Progenitor cell of endocrine pancreas (in vitro differentiated cells): ENCODE data around the gene NBAS. TPM values are rescaled to one million over a fixed set of nuclear protein-coding genes. Genes with fewer than 3 reads are reported as not detected.
"Not testable (repeated sequence)": the region's sequence is repeated elsewhere in the genome, so short reads cannot be mapped to it uniquely, and the experiment has no call there.

Experiments used
- DNase-seq: peaks from one replicate; pipeline ENCODE4 v3.0.0; 2021; ENCODE audit warnings: low spot score; ENCODE audit not compliant: unreplicated experiment
- H3K27ac Mint-ChIP-seq: 2 replicates; pipeline ENCODE4 v1.8.0; 2021; ENCODE audit warnings: mild to moderate bottlenecking, moderate library complexity, mixed read lengths
- H3K27me3 Mint-ChIP-seq: 2 replicates; pipeline ENCODE4 v1.8.0; 2021; ENCODE audit warnings: mixed read lengths
- H3K36me3 Mint-ChIP-seq: 2 replicates; pipeline ENCODE4 v1.8.0; 2022; ENCODE audit warnings: mixed read lengths; ENCODE audit not compliant: insufficient read depth
- H3K4me1 Mint-ChIP-seq: 2 replicates; pipeline ENCODE4 v1.8.0; 2021; ENCODE audit warnings: low read depth, mixed read lengths
- H3K4me3 Mint-ChIP-seq: 2 replicates; pipeline ENCODE4 v1.8.0; 2021; ENCODE audit warnings: low read depth, mild to moderate bottlenecking, moderate library complexity, mixed read lengths
- H3K9me3 Mint-ChIP-seq: 2 replicates; pipeline ENCODE4 v1.8.0; 2021; ENCODE audit warnings: low read depth, mixed read lengths
- total RNA-seq: library from RNA; stranded (reverse); gene quantifications from 2 replicates; pipeline ENCODE4 v1.2.1, GENCODE V29; 2021
- TF ChIP-seq, protein P1 (sequence below): fragments of 200-600 bp; sonication (generic); IDR thresholded peaks from one replicate; pipeline ENCODE4 v1.5.0; 2021; ENCODE audit warnings: antibody characterized with exemption, mild to moderate bottlenecking; ENCODE audit not compliant: unreplicated experiment

The NBAS gene
- total RNA-seq, 1 donor from 2014 or later: 63.0 TPM

DNA sequence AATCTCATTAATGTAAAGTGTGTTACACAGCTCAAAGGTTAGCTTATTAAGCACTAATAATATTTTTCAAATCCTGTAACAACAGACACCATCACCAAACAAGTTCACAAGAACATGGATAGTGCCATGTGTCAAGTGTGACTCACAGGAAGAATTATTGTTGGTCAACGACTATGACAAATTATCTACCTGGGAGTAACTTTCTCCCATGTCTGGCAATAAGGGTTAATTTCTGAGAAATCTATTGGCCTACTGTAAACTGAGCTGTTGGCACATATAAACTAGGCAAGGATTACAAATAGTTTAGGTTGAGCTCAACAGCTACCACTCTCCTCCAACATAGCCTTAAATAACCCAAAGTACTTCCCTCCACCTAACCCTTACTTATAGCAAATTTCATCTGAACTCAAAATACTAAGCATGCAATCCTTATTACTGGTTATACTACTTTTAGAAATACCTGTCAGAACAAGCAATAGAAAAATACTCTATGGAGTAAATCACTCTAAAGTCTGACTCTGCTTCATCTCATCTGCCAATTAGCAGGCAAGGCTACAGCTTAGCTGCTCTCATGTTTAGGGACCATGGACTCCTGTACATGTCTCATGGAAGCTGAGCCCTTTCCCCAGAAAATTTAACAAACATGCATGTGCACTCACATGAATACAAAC is 223.0 kb downstream of the NBAS start:
- Mint-ChIP-seq H3K27me3 (no peaks in the 10 kb centered on the region), H3K4me3 (no peak overlapping the region), H3K9me3 (no peaks in the 10 kb centered on the region), H3K27ac (peak overlapping the region; percentile 42), H3K4me1 (no peaks in the 10 kb centered on the region), H3K36me3 (peaks cover 10% of the 10 kb centered on the region)
- TF ChIP-seq, protein P1, sequence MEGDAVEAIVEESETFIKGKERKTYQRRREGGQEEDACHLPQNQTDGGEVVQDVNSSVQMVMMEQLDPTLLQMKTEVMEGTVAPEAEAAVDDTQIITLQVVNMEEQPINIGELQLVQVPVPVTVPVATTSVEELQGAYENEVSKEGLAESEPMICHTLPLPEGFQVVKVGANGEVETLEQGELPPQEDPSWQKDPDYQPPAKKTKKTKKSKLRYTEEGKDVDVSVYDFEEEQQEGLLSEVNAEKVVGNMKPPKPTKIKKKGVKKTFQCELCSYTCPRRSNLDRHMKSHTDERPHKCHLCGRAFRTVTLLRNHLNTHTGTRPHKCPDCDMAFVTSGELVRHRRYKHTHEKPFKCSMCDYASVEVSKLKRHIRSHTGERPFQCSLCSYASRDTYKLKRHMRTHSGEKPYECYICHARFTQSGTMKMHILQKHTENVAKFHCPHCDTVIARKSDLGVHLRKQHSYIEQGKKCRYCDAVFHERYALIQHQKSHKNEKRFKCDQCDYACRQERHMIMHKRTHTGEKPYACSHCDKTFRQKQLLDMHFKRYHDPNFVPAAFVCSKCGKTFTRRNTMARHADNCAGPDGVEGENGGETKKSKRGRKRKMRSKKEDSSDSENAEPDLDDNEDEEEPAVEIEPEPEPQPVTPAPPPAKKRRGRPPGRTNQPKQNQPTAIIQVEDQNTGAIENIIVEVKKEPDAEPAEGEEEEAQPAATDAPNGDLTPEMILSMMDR: no peak
- no peak for DNase-seq

DNA sequence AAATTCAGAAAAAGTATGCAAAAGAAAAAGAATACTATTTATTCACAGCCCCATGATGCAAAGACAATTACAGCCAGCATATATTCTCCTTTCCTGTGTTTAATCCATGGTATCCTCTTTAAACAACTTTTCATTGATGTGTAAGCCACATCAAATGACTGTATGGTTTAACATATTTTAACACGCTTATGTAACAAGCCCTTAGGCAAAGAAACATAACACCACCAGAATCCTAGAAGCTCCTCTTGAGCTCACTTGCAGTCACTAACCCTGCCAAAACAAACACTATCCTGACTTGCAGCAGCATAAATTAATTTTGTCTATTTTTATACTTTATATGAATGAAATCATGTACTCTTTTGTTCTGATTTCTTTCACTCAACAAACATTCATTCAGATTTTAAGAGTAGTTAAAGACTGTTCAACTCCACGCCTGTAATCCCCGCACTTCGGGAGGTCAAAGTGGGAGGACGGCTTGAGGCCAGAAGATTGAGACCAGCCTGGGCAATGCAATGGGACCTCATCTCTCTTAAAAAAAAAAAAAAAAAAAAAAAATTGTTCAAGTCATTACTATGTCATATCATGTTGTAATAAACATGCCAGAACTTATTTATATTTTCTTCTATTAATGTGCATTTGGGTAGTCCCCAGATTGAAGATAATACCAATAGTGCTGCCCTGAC is 226.3 kb downstream of the NBAS start:
- TF ChIP-seq, protein P1: no peak
- no peak overlapping the region for H3K27ac Mint-ChIP-seq
- H3K36me3 Mint-ChIP-seq: peaks cover 11% of the 10 kb centered on the region
- H3K27me3 Mint-ChIP-seq: no peaks in the 10 kb centered on the region
- H3K4me3 Mint-ChIP-seq: no peak overlapping the region
- peaks cover 2% of the 10 kb centered on the region for H3K9me3 Mint-ChIP-seq
- H3K4me1 Mint-ChIP-seq: peaks cover 2% of the 10 kb centered on the region
- DNase-seq: no peak

DNA sequence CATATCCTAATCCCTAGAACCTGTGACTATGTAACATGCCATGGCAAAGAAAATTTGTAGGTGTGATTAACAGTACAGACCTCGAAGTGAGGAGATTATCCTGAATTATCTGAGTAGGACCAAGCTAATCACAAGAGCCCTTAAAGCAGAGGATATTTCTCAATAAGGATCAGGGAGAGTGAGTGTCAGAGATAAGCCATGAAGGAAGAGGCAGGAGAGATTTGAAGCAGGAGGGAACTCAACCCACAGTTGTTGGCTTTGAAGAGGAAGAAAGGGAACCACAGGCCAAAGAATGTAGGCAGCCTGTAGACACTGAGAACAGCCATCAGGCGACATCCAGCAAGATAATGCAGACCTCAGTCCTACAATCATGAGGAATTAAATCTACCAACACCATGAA is 229.3 kb downstream of the NBAS start:
- Mint-ChIP-seq H3K4me1 (peaks cover 2% of the 10 kb centered on the region), H3K36me3 (peaks cover 11% of the 10 kb centered on the region), H3K27me3 (no peaks in the 10 kb centered on the region), H3K27ac (no peak overlapping the region), H3K9me3 (peaks cover 2% of the 10 kb centered on the region), H3K4me3 (no peak overlapping the region)
- TF ChIP-seq, protein P1: no peak
- no peak for DNase-seq

DNA sequence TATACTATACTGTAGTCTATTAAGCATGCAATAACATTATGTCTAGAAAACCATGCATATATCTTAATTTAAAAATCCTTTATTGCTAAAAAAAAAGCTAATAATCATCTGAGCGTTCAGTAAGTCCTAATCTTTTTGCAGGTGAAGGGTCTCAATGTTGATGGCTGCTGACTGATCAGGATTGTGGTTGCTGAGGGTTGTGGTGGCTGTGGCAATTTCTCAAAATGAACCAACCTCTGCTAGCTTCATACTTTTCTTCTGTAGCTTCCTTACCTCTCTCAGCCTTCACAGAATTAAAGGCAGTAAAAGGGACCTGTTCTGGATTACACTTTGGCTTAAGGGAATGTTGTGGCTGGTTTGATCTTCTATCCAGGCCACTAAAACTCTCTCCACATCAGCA is 235.8 kb downstream of the NBAS start:
- peaks cover 8% of the 10 kb centered on the region for H3K9me3 Mint-ChIP-seq
- H3K4me3 Mint-ChIP-seq: no peak overlapping the region

DNA sequence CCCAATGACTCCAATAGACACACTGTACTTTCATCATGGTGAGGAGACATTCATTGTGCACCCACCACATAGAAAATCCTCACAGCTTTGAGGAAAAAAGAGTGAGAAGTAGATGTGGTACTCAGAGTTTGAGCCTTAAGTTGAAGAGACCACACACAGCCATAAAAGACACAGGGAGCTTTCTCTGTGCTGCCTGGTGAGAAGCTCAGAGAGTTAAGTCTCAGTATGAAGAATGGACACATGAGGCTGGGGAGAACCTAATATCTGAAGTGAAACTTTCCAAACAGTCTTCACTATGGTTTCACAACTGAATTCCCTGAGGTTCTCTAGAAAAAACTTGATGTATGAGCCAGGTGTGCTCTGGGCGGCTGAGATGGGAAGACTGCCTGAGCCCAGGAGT is 237.9 kb downstream of the NBAS start:
- DNase-seq: no peak
- Mint-ChIP-seq H3K36me3 (peaks cover 44% of the 10 kb centered on the region), H3K4me3 (no peak overlapping the region), H3K9me3 (peaks cover 23% of the 10 kb centered on the region), H3K4me1 (no peaks in the 10 kb centered on the region), H3K27ac (no peak overlapping the region), H3K27me3 (no peaks in the 10 kb centered on the region)
- TF ChIP-seq, protein P1: no peak

More for the DNA sequence above, 235.8 kb downstream of the NBAS start:
- Mint-ChIP-seq H3K27ac (no peak overlapping the region), H3K27me3 (no peaks in the 10 kb centered on the region), H3K4me1 (no peaks in the 10 kb centered on the region), H3K36me3 (peaks cover 25% of the 10 kb centered on the region)
- TF ChIP-seq, protein P1: no peak
- DNase-seq: no peak

DNA sequence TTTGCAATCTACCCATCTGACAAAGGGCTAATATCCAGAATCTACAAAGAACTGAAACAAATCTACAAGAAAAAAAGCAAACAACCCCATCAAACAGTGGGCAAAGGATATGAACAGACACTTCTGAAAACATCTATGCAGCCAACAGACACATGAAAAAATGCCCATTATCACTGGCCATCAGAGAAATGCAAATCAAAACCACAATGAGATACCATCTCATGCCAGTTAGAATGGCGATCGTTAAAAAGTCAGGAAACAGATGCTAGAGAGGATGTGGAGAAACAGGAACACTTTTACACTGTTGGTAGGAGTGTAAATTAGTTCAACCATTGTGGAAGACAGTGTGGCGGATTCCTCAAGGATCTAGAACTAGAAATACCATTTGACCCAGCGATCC is 239.7 kb downstream of the NBAS start:
- Mint-ChIP-seq H3K36me3 (peaks cover 57% of the 10 kb centered on the region), H3K9me3 (peaks cover 33% of the 10 kb centered on the region)
- H3K4me3 Mint-ChIP-seq, H3K27ac Mint-ChIP-seq, H3K4me1 Mint-ChIP-seq, DNase-seq, H3K27me3 Mint-ChIP-seq: not testable (repeated sequence)
